BLaER1 treated with 17β-estradiol and CSF1 and Interleukin-3, amounts not matched to agents 10 nM and 100 nM (cell line): ENCODE data around the gene ZNF354C.

Experiments used
- H3K27ac ChIP-seq, 11 experiments: shearing (Covaris generic); formaldehyde crosslinking; 2 replicates each; pipeline ENCODE4 v1.8.1; 2022
- H3K27me3 ChIP-seq, 11 experiments: shearing (Covaris generic); formaldehyde crosslinking; 2 replicates each; pipeline ENCODE4 v1.8.1; 2022
- H3K36me3 ChIP-seq, 11 experiments: shearing (Covaris generic); formaldehyde crosslinking; 2 replicates each; pipeline ENCODE4 v1.8.1; 2022
- H3K4me1 ChIP-seq, 10 experiments: shearing (Covaris generic); formaldehyde crosslinking; 2 replicates each; pipeline ENCODE4 v1.8.1; 2022
- H3K4me2 ChIP-seq, 11 experiments: shearing (Covaris generic); formaldehyde crosslinking; 2 replicates each; pipeline ENCODE4 v1.8.1; 2022
- H3K4me3 ChIP-seq, 10 experiments: shearing (Covaris generic); formaldehyde crosslinking; 2 replicates each; pipeline ENCODE4 v1.8.1; 2022
- H3K9ac ChIP-seq, 11 experiments: shearing (Covaris generic); formaldehyde crosslinking; 2 replicates each; pipeline ENCODE4 v1.8.1; 2022
- H3K9me3 ChIP-seq, 11 experiments: shearing (Covaris generic); formaldehyde crosslinking; replicated peaks in 1 of 11; 2 replicates each; pipeline ENCODE4 v1.8.1; 2022
- H4K20me1 ChIP-seq, 11 experiments: shearing (Covaris generic); formaldehyde crosslinking; 2 replicates each; pipeline ENCODE4 v1.8.1; 2022
- Cebpa-rat ChIP-seq, 11 experiments: shearing (Covaris generic); IDR thresholded peaks; 2 replicates each; pipeline ENCODE4 v1.8.1; 2022

Gene ZNF354C

DNA sequence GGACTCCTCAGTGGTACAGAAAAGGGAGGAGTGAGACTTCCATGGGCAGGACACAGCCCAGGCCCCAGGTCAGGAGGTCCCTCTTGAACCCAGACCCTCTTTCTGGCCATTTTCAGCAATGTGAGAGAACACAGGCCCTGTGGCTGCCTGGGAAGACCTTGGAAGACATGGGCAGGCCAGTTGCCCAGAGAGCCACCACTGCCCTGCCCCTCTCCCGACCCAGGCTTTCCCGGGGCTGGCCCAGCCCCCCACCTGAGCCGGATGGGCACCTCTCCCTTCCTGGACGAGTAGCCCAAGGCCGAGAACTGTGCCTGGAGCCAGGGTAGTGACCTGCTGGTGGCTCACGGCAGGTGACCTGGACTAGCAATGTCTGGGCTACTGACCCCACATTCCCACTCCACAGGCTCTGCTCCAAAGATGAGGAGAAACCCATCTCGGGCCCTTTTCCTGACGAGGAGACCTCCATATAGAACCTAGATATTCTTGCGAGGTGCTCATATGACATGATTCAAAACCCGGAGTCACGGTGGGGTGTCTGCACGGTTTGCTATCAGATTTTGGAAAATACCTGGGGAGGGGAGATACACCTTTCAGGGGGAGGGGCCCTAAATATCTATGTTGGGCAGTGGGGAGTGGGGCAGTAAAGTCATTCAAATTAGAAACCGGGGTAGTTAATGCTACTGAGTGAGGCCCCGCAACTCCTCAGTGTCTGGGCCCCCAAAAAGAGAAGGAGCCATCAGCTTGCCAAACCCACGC, 59.4 kb downstream of the ZNF354C start:
- no peak for TF ChIP-seq Cebpa-rat (IDR thresholded peaks at IDR 0.05)
- Histone ChIP-seq H3K27me3 (no peaks in the 10 kb centered on the region), H3K36me3 (no peaks in the 10 kb centered on the region; a peak in 1 of 22 replicates), H3K27ac (no peak overlapping the region), H3K4me1 (no peaks in the 10 kb centered on the region), H4K20me1 (no peaks in the 10 kb centered on the region), H3K4me3 (no peak overlapping the region), H3K9me3 (peaks cover 31 to 81% (median 58%) of the 10 kb centered on the region in 11 experiments), H3K9ac (no peak overlapping the region), H3K4me2 (no peak overlapping the region)

DNA sequence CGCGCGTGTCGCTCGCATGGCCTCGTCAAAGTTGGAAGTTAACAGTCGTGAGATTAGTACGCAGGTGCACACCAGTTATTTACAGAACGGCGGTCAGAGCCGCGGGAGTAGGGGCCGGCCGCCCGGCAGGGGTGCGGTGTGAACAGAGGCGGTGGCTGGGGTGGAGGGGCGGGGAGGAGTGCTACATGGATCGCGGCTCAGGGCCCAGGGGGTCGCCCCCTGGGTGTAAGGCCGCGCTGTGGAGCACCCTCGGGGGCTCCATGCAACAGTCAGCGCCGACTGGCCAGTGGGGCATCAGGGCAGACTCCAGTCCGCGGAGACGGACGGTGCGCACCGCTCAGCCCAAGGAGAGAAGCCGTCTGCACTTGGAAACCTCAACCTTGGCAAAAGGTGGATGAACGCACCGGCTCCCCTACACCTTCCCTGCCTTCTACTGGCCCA, 60.3 kb downstream of the ZNF354C start:
- Histone ChIP-seq H3K4me2 (no peak overlapping the region), H3K27me3 (no peaks in the 10 kb centered on the region), H3K4me1 (no peaks in the 10 kb centered on the region), H3K4me3 (no peak overlapping the region), H3K36me3 (no peaks in the 10 kb centered on the region; a peak in 1 of 22 replicates), H4K20me1 (no peaks in the 10 kb centered on the region), H3K27ac (no peak overlapping the region), H3K9me3 (peaks cover 31 to 81% (median 62%) of the 10 kb centered on the region in 11 experiments), H3K9ac (no peak overlapping the region)
- TF ChIP-seq Cebpa-rat (IDR thresholded peaks at IDR 0.05) = no peak

DNA sequence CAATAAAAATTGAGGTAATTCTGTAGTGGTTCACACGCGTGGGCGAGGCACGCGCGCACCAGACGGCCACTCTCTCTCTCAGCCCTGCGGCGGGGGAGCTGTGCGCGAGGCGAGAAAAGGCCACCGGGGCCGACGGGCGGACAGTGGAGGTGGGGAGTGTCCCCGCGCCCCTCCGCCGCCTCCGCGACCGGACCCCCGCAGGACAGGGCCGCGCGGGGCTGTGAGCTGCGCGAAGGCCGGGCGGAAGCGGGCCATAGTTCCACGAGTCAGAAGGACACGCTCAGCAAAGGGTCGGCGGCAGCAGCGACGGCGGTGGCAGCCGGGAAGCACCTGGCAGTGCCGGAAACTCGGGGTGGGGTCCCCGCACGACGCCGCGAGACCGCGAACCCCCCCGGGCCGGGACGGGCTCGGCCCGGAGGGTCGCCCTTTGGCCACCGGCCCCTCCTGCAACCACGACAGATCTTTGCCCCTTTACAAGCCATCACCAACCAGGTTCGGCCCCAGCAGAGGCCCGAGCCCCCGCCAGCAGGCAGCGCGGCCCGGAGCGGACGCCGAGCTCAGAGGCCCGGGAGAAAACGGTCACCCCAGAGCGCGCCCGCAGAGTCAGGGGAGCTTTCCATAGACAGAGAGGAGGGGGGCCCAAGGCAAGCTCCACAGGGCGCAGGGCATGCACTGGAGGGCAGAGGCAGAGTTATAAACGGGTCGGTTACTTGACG, 60.9 kb downstream of the ZNF354C start:
- Histone ChIP-seq H3K27me3 (no peaks in the 10 kb centered on the region), H4K20me1 (no peaks in the 10 kb centered on the region), H3K4me2 (no peak overlapping the region), H3K36me3 (no peaks in the 10 kb centered on the region; a peak in 1 of 22 replicates), H3K9ac (no peak overlapping the region), H3K4me3 (no peak overlapping the region), H3K4me1 (no peaks in the 10 kb centered on the region), H3K9me3 (peaks cover 31 to 82% (median 64%) of the 10 kb centered on the region in 11 experiments), H3K27ac (no peak overlapping the region)
- TF ChIP-seq Cebpa-rat (IDR thresholded peaks at IDR 0.05) = no peak

DNA sequence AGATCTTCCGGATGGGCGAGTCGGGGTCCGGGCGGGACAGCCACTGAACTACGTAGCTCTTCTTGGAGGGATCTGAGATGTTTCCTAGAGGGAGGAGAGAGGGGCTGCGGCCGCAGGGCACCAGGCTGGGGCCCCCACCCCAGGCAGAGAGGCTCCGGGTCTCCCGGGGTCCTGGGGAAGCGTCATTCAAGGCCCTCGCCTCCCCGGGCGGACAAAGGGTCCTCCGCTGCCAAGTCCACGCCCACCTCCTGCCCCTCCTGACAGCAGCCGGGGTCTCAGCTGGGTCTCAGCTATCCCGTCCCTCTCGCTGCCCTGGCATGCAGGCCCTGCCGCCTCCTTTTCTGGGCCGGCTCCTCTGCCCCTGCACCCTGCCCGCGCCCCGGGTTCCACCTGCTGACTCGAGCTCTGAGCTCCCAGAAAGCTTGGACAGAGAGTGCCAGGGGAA, 61.5 kb downstream of the ZNF354C start:
- Histone ChIP-seq H3K36me3 (no peaks in the 10 kb centered on the region; a peak in 1 of 22 replicates), H3K27ac (no peak overlapping the region), H3K27me3 (no peaks in the 10 kb centered on the region), H4K20me1 (no peaks in the 10 kb centered on the region), H3K4me2 (no peak overlapping the region), H3K9ac (no peak overlapping the region), H3K9me3 (peaks cover 31 to 82% (median 67%) of the 10 kb centered on the region in 11 experiments), H3K4me1 (no peaks in the 10 kb centered on the region), H3K4me3 (no peak overlapping the region)
- TF ChIP-seq Cebpa-rat (IDR thresholded peaks at IDR 0.05) = no peak

DNA sequence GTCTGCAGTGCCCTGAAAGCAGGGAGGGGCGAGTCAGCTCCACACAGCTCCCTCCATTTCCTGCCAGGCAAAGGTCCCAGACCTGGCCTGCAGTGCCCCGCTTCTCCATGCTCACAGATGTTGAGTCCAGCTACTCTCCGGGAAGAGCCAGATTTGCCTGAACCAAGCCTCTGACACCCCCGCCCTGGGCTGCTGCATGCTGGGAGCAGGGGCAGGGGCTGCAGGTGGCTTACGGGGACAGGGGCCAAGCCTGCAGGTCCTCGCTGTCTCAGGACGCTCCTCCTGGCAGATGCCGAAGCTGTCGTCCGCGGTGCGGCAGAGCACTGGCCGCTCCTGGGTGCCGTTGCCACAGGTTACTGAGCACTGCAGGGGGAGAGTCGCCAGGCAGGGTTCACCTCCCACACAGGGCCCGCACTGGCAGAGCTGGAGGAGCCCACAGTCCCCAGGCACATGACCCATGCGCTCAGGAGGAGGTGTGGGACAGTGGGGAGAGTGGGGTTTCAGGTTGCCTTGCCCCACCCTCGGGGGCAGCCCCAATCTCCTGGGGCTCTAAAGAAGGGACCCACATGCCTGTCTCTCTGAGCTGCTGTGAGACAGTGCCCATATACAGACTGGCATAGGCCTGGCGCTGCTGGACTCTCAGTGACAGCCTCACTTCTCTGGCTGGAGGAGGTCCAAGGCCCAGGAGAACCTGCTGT, 62.4 kb downstream of the ZNF354C start:
- no peak for TF ChIP-seq Cebpa-rat (IDR thresholded peaks at IDR 0.05)
- Histone ChIP-seq H3K27me3 (no peaks in the 10 kb centered on the region), H3K36me3 (no peaks in the 10 kb centered on the region; a peak in 1 of 22 replicates), H3K27ac (no peak overlapping the region), H3K4me3 (no peak overlapping the region), H3K9ac (no peak overlapping the region), H4K20me1 (no peaks in the 10 kb centered on the region), H3K4me1 (no peaks in the 10 kb centered on the region), H3K4me2 (no peak overlapping the region), H3K9me3 (peaks cover 31 to 79% (median 67%) of the 10 kb centered on the region in 11 experiments)

DNA sequence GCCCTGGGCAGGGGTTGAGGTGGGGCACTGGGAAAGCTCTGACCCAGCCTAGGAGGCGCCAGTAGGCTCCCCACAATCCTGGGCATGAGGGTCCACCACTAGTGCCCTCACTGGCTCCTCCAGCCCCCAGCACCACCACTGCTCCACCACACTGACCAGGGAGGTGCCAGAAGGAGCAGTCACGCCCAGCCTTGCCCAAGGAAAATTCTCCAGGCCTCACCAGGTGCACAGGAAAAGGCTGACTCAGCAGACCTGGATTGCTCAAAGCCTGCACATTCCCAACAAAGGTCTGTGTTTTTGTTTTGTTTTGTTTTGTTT, 62.9 kb downstream of the ZNF354C start:
- no peak overlapping the region for H3K4me2 ChIP-seq
- H4K20me1 ChIP-seq = no peaks in the 10 kb centered on the region
- H3K27ac ChIP-seq = no peak overlapping the region
- TF ChIP-seq Cebpa-rat (IDR thresholded peaks at IDR 0.05) = no peak
- H3K4me1 ChIP-seq = no peaks in the 10 kb centered on the region
- no peaks in the 10 kb centered on the region for H3K27me3 ChIP-seq
- peaks cover 31 to 79% (median 67%) of the 10 kb centered on the region in 11 experiments for H3K9me3 ChIP-seq
- H3K9ac ChIP-seq = no peak overlapping the region
- no peak overlapping the region for H3K4me3 ChIP-seq
- no peaks in the 10 kb centered on the region; a peak in 1 of 22 replicates for H3K36me3 ChIP-seq

DNA sequence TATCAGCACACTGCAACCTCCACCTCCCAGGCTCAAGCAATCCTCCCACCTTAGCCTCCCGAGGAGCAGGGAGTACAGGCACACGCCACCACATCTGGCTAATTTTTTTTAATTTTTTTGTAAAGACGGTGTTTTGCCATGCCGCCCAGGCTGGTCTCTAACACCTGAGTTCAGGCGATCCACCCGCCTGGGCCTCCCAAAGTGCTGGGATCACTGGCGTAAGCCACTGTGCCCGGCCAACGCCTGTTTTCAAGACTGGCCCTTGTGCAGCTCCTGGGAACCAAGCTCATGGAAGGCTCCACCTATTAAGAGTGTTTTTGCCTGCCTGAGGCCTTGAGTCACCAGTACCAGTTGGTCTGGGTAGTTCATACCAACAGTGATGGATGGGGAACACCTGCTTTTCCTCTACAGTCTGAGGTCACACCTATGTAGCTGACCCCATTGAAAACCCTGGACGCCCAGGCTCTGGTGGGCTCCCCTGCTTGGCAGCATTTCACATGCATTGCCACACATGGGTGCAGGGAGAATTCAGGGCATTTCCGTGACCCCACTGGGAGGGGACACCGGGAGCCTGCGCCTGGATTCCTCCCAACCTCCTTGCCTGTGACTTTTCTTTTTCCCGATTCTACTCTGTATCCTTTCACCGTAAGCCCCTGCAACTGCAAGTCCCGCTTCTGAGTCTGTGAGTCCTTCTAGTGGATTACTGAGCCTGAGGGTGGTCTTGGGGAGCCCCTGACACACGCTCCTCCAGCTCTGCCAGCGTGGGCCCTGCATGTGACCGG, 63.5 kb downstream of the ZNF354C start:
- H3K9me3 ChIP-seq = peaks cover 31 to 76% (median 67%) of the 10 kb centered on the region in 11 experiments
- no peak overlapping the region for H3K27ac ChIP-seq

DNA sequence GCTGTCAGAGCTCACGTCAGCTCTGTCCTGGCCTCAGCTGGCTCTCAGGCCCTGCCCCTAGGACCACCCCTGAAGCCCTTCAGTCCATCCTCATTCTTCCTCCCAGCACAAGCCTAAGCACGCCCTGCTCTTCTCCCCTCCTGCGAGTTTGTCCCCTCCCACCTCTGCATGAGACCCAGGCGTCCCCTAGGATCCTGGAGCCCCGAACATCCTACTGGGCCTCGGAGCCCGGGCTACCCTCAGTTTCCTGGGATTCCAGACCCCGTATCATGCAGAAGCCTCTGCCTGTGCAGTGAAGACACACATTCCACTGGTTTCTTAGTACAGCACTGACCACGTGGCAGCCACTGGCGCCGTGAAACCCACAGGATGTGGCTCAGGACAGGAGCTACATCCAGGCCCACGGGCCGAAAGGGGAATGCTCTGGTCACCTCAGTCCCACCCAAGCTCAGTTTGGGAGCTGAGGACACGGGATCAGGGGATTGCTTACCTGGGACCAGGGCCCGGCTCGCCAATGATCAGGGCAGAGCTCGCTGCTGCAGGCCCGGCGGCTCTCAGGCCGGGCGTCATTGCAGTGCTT, 64.2 kb downstream of the ZNF354C start:
- Histone ChIP-seq H3K4me1 (no peaks in the 10 kb centered on the region), H3K4me2 (no peak overlapping the region), H3K9ac (no peak overlapping the region), H3K27ac (no peak overlapping the region), H3K4me3 (no peak overlapping the region), H3K27me3 (no peaks in the 10 kb centered on the region), H3K36me3 (no peaks in the 10 kb centered on the region; a peak in 1 of 22 replicates), H3K9me3 (peaks cover 31 to 71% (median 63%) of the 10 kb centered on the region in 11 experiments), H4K20me1 (no peaks in the 10 kb centered on the region)
- TF ChIP-seq Cebpa-rat (IDR thresholded peaks at IDR 0.05) = no peak

More for the DNA sequence above, 63.5 kb downstream of the ZNF354C start:
- no peak overlapping the region for H3K9ac ChIP-seq
- H4K20me1 ChIP-seq = no peaks in the 10 kb centered on the region
- no peak for TF ChIP-seq Cebpa-rat (IDR thresholded peaks at IDR 0.05)
- no peak overlapping the region for H3K4me3 ChIP-seq
- H3K4me2 ChIP-seq = no peak overlapping the region
- H3K4me1 ChIP-seq = no peaks in the 10 kb centered on the region
- no peaks in the 10 kb centered on the region for H3K27me3 ChIP-seq
- no peaks in the 10 kb centered on the region; a peak in 1 of 22 replicates for H3K36me3 ChIP-seq
